Epidermal melanocyte (primary cell): Measurements from ENCODE around the gene CEP57.

Experiments
- DNase-seq: peaks from one replicate; pipeline ENCODE4 v3.0.0; 2011; ENCODE audit warnings: low spot score; ENCODE audit not compliant: insufficient read length

CEP57 gene

GRCh38 chr11:95790123-95790932 lies at the start of gene CEP57:
Gene CEP57 (plus strand): TSS chr11:95790498. CDS start chr11:95790699, 201 bp downstream.
- peak; percentile 85 for DNase-seq

GRCh38 chr11:95750101-95750500 lies 40.2 kb upstream of the CEP57 start:
- DNase-seq: no peak

- DNase-seq: no peak
Measured at GRCh38 chr11:95751515-95751914, 38.8 kb upstream of the CEP57 start.

GRCh38 chr11:95760941-95761340 lies 29.4 kb upstream of the CEP57 start:
- DNase-seq: no peak

GRCh38 chr11:95762534-95762933 lies 27.8 kb upstream of the CEP57 start:
- DNase-seq: no peak

- peak; percentile 54 for DNase-seq
Measured at GRCh38 chr11:95764267-95764898, 25.9 kb upstream of the CEP57 start.

- no peak for DNase-seq
Measured at GRCh38 chr11:95766701-95767100, 23.6 kb upstream of the CEP57 start.

GRCh38 chr11:95767498-95767897 lies 22.8 kb upstream of the CEP57 start:
- no peak for DNase-seq

GRCh38 chr11:95768521-95768920 lies 21.8 kb upstream of the CEP57 start:
- DNase-seq: no peak

- DNase-seq: no peak
Measured at GRCh38 chr11:95776859-95777258, 13.4 kb upstream of the CEP57 start.

- no peak for DNase-seq
Measured at GRCh38 chr11:95778699-95779098, 11.6 kb upstream of the CEP57 start.

GRCh38 chr11:95780544-95780943 lies 9.8 kb upstream of the CEP57 start:
- no peak for DNase-seq

- no peak for DNase-seq
Measured at GRCh38 chr11:95788921-95789505, 1.3 kb upstream of the CEP57 start.

- peak; percentile 68 for DNase-seq
Measured at GRCh38 chr11:95789506-95790122, 684 bp upstream of the CEP57 start, which contains the start of gene FAM76B. Gene FAM76B (minus strand): TSS chr11:95789782. CDS start chr11:95789478, 304 bp downstream.

GRCh38 chr11:95790933-95791708 lies 823 bp downstream of the CEP57 start:
- peak; percentile 21 for DNase-seq

GRCh38 chr11:95791709-95792033 lies 1.4 kb downstream of the CEP57 start:
- no peak for DNase-seq

GRCh38 chr11:95792200-95792599 lies 1.9 kb downstream of the CEP57 start:
- DNase-seq: no peak

- no peak for DNase-seq
Measured at GRCh38 chr11:95792700-95793099, 2.4 kb downstream of the CEP57 start.

- no peak for DNase-seq
Measured at GRCh38 chr11:95793116-95793515, 2.8 kb downstream of the CEP57 start.

- DNase-seq: no peak
Measured at GRCh38 chr11:95794086-95794485, 3.8 kb downstream of the CEP57 start.

GRCh38 chr11:95795627-95796295 lies 5.5 kb downstream of the CEP57 start:
- no peak for DNase-seq
